Activated CD8-positive, alpha-beta memory T cell treated with anti-CD3 and anti-CD28 coated beads, Interleukin-2, amount 50 U/mL, for 48 hours (primary cell): ENCODE measurements around the gene ADAM22.

Experiments used
- DNase-seq: peaks from one replicate; pipeline ENCODE4 v3.0.0-alpha.2; 2020

Gene ADAM22

DNA sequence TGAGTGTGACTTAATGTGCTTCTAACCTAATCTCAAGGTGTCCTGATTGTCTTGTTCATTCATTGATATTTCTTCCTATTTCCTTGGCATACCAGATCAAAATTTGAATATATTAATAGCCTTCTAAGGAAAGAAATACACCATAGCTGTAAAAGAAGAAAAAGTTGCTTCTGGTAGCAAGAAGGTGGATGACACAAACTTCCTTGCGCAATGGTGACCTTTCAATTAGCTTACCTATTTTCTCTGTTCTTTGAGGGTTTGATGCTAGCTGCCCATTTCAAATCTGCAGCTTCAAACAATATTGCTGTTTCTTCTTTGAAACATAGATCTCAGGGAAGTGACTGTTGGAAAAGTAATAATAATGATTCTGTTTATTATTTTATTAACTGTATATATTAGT, 108.8 kb downstream of the ADAM22 start:
- no peak for DNase-seq

DNA sequence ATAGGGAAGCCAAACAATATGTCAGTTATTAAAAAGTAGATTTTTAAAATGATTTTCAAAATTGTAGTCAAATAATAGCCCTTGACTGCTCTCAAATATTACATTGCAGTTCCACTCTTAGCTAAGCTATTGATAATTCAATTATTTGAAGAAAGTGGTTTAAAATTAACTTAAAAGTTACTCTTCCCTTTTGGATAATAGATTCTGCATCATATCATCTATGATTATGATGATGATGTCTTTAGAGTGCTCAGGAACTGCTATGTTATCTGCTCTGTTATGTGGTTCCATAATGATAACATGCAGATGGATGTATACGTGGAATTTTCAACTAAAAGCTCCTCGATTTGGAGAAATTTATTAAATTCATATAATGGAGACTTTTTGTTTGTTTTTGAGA, 110.0 kb downstream of the ADAM22 start:
- no peak for DNase-seq

DNA sequence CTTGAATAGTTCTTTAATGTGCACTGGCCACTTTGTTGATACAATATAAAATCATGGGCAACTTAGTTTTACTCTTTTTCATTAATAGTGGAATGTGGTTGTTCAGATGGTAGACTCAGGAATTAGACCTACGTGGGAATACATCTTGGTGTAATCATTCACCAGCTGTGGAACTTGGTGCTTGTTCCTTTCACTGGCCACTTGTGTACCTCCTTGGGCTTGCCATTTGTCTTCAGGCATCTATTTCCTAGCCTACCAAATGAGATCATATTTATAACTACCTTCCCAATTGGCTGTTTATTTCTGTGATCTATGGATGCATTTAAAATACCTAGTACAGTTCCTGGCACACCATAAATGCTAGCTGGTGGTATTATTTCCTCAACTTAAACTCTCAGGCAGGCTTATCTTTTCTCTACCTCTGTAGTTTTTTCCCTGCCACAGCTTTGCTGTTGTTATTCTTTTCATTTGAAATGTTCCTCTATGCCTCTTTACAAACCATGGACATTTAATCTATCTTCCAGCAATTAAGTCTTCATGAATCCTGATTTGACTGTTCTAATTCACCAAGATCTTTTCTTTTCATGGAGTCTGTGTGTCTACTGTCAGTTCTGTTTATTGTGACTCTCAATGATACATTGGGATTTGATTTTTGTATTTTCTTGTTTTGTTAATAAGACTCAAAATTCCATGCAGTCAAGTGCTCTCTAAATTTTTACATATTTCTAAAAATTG, 113.0 kb downstream of the ADAM22 start:
- DNase-seq, result no peak

GRCh38 chr7:88057655-88058054, 123.6 kb downstream of the ADAM22 start:
- DNase-seq, result no peak

GRCh38 chr7:88062238-88062637, 128.2 kb downstream of the ADAM22 start:
- DNase-seq, result no peak

DNA sequence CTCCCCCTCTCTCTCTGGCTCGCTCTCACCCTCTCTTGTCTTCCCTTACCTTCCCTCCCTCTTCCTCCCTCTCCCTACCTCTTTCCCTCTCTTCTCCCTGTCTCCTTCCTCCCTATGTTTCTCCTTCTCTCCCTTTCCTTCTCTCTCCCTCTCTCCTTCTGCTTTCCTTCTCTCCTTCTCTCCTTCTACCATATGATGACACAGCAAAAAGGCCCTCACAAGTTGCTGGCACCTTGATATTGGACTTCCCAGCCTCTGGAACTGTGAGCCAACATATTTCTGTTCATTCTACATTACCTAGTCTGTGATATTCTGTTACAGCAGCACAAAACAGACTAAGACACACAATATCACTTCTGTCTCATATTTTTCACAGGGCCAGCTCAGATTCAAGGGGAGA, 135.0 kb downstream of the ADAM22 start:
- DNase-seq, result no peak

DNA sequence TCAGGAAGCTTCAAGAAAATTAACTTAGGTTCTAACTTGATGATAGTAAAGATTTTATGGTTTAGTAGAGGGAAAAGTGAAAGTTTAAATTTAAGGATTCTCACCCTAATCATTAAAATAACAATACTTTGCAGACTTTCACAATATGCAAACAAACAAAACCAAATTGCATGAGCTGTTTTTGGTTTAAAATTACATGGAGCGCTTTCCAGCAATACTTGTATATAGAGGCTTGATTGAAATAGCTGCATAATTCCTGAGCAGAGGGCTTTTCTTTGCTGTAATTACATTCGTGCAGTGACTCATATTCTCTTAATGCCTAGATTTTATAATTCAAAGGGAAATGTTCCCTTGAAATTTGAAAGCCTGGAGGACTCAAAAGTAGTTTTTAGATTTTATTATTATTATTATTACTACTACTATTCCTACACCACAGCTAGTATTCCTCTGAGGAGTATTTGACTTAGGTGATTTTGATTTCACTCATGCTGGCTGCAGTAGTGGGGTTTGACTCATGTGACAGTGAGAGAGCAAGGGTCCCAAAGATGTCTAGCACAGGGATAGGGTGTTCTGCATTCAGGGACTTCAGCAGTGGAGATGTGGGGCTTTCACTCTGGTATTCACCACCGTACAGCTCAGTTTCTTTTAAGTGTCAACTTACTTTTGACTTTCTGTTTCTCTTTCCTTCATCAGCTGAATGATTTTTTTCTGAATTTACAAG, 138.1 kb downstream of the ADAM22 start:
- DNase-seq, result no peak

GRCh38 chr7:88072715-88073055, 138.6 kb downstream of the ADAM22 start:
- no peak for DNase-seq

DNA sequence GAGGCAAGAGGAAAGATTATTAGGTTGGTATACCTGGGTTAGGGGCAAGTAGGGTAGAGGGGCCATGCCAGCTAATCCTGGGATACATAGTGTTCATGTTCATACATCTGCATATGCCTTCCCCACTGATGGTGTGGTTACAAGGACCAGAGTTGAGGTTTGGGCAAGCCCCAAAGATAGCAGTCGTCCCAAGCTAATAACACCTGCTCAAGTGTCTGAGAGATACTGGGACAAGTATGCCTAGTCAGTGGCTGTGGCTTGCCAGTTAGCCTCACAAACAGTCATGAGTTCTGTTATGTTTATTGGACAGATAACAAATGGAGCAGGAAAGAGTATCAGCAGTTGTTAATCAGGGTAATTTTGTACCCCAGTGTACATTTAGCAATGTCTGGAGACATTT, 139.6 kb downstream of the ADAM22 start:
- no peak for DNase-seq

DNA sequence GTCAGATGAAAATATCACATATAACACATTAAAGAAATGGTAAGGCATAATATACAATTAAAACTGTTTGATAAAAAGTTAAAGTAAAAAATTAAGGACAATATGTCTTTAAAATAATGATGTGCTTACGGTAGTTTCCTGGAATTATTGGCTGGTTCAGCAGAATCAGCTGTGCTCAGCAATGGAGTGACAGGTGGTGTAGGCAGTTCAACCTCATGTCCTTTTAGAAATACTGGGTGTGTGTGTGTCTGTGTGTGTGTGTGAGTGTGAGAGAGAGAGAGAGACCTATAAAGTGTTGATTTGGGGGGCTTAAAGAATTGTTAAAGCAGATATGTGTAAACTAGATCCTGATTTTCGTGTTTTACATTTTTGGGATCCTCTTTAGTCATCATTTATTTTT, 141.2 kb downstream of the ADAM22 start:
- no peak for DNase-seq

- DNase-seq, result no peak
These were observed 149.8 kb downstream of the ADAM22 start for GRCh38 chr7:88083883-88084282.

DNA sequence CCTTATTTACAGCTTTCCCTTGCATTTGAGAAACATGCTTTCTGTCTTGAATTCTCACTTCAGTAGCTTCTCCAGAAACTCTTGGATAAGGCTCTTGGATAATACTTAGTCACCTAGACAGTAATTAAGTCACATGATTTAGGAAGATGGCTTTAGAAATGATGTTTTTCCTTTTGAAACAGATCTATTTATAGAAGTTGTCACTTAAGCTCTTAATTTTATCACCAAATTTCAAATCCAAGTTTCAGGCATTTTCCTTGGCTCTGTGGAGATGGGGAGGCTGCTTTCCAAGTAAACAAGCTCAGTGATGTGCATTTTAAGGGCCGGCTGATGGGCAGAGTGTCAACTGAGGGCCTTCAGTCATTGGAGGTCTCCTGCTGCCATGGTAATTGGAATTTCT, 155.5 kb downstream of the ADAM22 start:
- no peak for DNase-seq

DNA sequence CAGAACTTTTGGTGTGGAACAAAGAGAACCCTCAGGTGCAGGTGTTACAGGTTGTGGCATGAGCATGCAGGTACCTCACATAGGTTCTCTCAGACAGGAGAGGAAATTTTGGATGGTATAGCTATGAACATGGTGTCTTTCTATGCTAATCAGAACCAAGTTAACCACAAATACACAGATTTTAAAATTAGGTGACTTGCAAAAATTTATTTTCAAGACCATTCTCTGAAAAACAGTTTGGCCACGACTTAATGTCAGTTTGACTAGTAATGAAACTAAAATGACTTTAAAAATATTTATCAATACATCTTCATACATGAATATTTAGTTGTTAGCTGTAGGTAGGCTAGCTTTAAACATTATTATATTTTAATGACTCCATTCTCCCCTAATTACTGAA, 156.2 kb downstream of the ADAM22 start:
- no peak for DNase-seq

DNA sequence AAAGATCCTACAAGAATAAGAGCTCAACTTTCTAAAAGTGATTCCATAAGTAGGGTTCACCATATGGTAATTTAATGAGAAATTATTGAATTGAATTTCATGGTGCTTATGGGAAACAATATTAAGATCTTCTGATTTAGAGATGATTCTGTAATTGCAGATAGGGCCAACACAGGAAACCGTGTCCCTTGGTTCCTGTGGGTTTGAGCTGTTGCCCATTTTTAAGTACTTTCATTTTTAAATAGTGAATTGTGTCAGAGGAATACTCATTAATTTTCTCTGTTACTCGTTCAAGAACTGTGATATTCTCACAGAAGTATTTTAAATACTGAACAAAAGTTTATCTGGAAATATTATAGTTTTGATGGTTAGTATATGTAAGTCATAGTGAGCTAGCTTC, 156.6 kb downstream of the ADAM22 start:
- no peak for DNase-seq

GRCh38 chr7:88091988-88092675, 158.1 kb downstream of the ADAM22 start:
- DNase-seq, result no peak

DNA sequence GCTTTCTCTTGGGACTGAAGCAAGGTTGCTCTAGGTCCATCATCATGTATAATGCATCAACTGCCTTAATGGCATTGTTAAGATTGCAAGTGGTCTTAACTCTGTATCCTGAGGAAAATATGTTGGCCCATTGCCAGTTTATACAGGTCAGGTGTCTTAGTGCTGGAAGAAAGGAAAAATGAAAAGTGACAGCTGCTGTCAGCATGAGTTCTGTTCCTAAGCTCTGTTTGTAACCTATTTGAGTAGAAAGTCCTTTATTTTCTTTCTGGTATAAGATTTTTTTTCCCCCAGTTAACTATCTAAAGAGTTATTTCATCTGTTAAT, 158.6 kb downstream of the ADAM22 start:
- no peak for DNase-seq

GRCh38 chr7:88101769-88102168, 167.7 kb downstream of the ADAM22 start:
- DNase-seq, result no peak

GRCh38 chr7:88102675-88103074, 168.6 kb downstream of the ADAM22 start:
- no peak for DNase-seq

DNA sequence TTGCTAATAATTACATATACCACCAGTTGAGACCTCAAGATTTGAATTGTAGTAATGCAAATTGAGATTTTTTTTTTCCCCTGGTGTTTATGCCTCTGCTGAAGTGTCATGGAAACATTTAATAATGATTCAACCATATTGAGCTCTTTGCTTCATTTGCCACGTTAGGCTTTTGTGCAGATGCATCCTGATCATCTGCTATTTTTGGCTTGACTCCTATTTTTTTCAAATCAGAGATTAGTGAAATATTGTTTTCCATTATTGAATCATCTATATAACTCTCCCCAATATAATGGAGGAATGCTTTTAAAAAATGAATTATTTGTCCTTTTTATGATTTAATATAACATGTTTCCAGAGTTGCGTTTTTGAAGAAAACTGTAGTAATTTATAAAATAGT, 170.7 kb downstream of the ADAM22 start:
- no peak for DNase-seq

- no peak for DNase-seq
These were observed 171.2 kb downstream of the ADAM22 start for GRCh38 chr7:88105231-88105630.

GRCh38 chr7:88106434-88106833, 172.4 kb downstream of the ADAM22 start:
- no peak for DNase-seq

GRCh38 chr7:88109612-88110011, 175.6 kb downstream of the ADAM22 start:
- no peak for DNase-seq

- DNase-seq, result no peak
These were observed 177.2 kb downstream of the ADAM22 start for GRCh38 chr7:88111140-88111743.

DNA sequence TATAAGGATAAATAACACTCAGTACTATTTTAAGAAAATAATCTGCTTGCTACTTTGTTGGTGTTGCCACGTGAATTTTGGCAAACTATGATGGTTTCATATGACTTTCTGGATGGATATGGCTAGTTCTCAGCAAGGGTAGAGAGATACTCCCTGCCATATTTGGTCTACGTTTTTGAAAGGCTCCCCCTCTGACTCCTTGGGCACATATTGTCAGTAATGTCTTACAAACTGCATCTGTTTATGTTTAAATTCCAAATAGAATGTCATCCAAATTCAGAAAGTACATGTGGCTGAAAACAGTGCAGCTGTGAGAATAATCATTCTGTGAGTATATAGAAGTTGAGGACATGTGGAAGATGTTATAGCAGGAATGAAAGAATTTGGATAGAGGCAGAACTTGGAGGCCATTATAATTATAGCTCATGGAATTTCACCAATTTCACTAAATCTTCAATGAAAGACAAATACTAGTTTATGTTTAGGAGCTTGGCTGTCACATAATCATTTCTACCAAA, 178.0 kb downstream of the ADAM22 start:
- no peak for DNase-seq
